Endothelial cell of umbilical vein (primary cell): Measurements from ENCODE around the gene POU6F2. TPM values are rescaled to one million over a fixed set of nuclear protein-coding genes. Genes with fewer than 3 reads are reported as not detected.

ENCODE experiments used
- BruUV-seq: library from RNA; stranded (reverse); fragments of 400-500 nt; replicated peaks from 2 replicates; lab custom pipeline; 2021; lab: Mats Ljungman, UMichigan
- CTCF ChIA-PET: fragments of 300-600, 350-600 bp; sonication (Branson Sonifier 250); formaldehyde crosslinking; loops from one replicate; lab custom pipeline; 2021; ENCODE audit warnings: antibody characterized with exemption, inconsistent platforms; lab: Charles Lee
- POLR2A ChIA-PET: fragments of 300-600, 350-600 bp; sonication (Branson Sonifier 250); formaldehyde crosslinking; loops from one replicate; lab custom pipeline; 2021; ENCODE audit warnings: antibody characterized with exemption, inconsistent platforms; lab: Charles Lee
- DNase-seq: peaks from one replicate; pipeline ENCODE4 v3.0.0-alpha.2; 2011; ENCODE audit warnings: low read depth, low spot score
- FAIRE-seq: peaks from 2 replicates; lab custom pipeline; 2011; peaks lifted over from hg19 to GRCh38; lab: Jason Lieb, UNC
- H2AFZ ChIP-seq: 2 replicates; pipeline ENCODE4 v1.6.0; 2012; ENCODE audit warnings: low read depth, low read length, control low read depth, inconsistent platforms
- H3K27ac ChIP-seq: 2 replicates; pipeline ENCODE4 v1.5.1; 2011; ENCODE audit warnings: low read depth, mild to moderate bottlenecking, control low read depth, low read length, moderate library complexity; ENCODE audit not compliant: insufficient read depth
- H3K27me3 ChIP-seq, 2 experiments: 2 replicates each; pipeline versions ENCODE4 v1.6.0 to v1.6.1; 2011; ENCODE audit warnings: low read length in 2 of 2, mixed read lengths in 1 of 2; ENCODE audit not compliant: control insufficient read depth in 2 of 2, insufficient read depth in 2 of 2
- H3K36me3 ChIP-seq, 2 experiments: 2 replicates in 1 of 2; 3 replicates in 1 of 2; pipeline ENCODE4 v1.5.1; 2011; ENCODE audit warnings: low read length in 2 of 2, mild to moderate bottlenecking in 1 of 2, moderate library complexity in 1 of 2; ENCODE audit not compliant: control insufficient read depth in 2 of 2, insufficient read depth in 2 of 2; ENCODE audit errors: extremely low read depth in 1 of 2
- H3K4me1 ChIP-seq: 3 replicates; pipeline ENCODE4 v1.5.1; 2011; ENCODE audit warnings: mild to moderate bottlenecking, low read length; ENCODE audit not compliant: control insufficient read depth, insufficient read depth; ENCODE audit errors: extremely low read depth
- H3K4me2 ChIP-seq: 2 replicates; pipeline ENCODE4 v1.6.1; 2011; ENCODE audit warnings: low read length, control low read depth, mixed read lengths; ENCODE audit not compliant: insufficient read depth
- H3K4me3 ChIP-seq, 3 experiments: fragments of 200-600 bp in 1 of 3; sonication (generic), shearing (Covaris generic) in 1 of 3; replicated peaks in 1 of 3; 2 replicates each; pipeline ENCODE4 v1.5.1; 2011 to 2016; ENCODE audit warnings: control low read depth in 3 of 3, low read length in 3 of 3, mild to moderate bottlenecking in 2 of 3, inconsistent platforms in 1 of 3, low read depth in 1 of 3, moderate library complexity in 1 of 3; ENCODE audit not compliant: insufficient read depth in 1 of 3
- H3K79me2 ChIP-seq: 2 replicates; pipeline ENCODE4 v1.6.0; 2012; ENCODE audit warnings: low read length, inconsistent platforms; ENCODE audit not compliant: control insufficient read depth, insufficient read depth
- H3K9ac ChIP-seq: replicated peaks from 2 replicates; pipeline ENCODE3; 2011; ENCODE audit warnings: low read length, control low read depth; ENCODE audit not compliant: insufficient read depth; ENCODE audit errors: extremely low read depth
- H3K9me1 ChIP-seq: replicated peaks from 3 replicates; pipeline ENCODE4 v1.6.0; 2011; ENCODE audit warnings: mild to moderate bottlenecking, low read length; ENCODE audit not compliant: control insufficient read depth, insufficient read depth; ENCODE audit errors: extremely low read depth
- H3K9me3 ChIP-seq: replicated peaks from 2 replicates; pipeline ENCODE4 v1.5.1; 2012; ENCODE audit warnings: low read length, inconsistent platforms; ENCODE audit not compliant: control insufficient read depth, insufficient read depth
- H4K20me1 ChIP-seq: replicated peaks from 2 replicates; pipeline ENCODE3; 2011; ENCODE audit warnings: mild to moderate bottlenecking, low read length; ENCODE audit not compliant: control insufficient read depth, insufficient read depth; ENCODE audit errors: extremely low read depth
- CTCF ChIP-seq, 2 donors: IDR thresholded peaks; 1 replicate in 1 of 2; 2 replicates in 1 of 2; pipeline ENCODE4 v1.5.1; 2011; ENCODE audit warnings: low read length in 2 of 2, mild to moderate bottlenecking in 2 of 2, moderate library complexity in 2 of 2, control low read depth in 1 of 2, inconsistent platforms in 1 of 2, low read depth in 1 of 2; ENCODE audit not compliant: insufficient read depth in 1 of 2; ENCODE audit errors: extremely low read depth in 1 of 2
- EZH2 ChIP-seq: IDR thresholded peaks from 2 replicates; pipeline ENCODE4 v1.6.1; 2012; ENCODE audit warnings: borderline replicate concordance, low read depth, mild to moderate bottlenecking, moderate library complexity, low read length, inconsistent platforms; ENCODE audit not compliant: severe bottlenecking
- GATA2 ChIP-seq: IDR thresholded peaks from 2 replicates; pipeline ENCODE4 v1.7.0; 2011; ENCODE audit warnings: low read depth, mild to moderate bottlenecking, moderate library complexity, mixed read lengths, low read length; ENCODE audit not compliant: insufficient read length, insufficient read depth
- MAX ChIP-seq: IDR thresholded peaks from 2 replicates; pipeline ENCODE4 v1.6.1; 2011; ENCODE audit not compliant: insufficient read depth, insufficient read length
- dilution Hi-C: fragments of 300-500 bp; cut with MboI; formaldehyde crosslinking; loops from one replicate; pipeline ENCODE4 v1.15.0; 2019; ENCODE audit warnings: low sequenced_read_pairs; ENCODE audit not compliant: extremely low pct_ligation_motif_present
- intact Hi-C: fragments of 100-400 bp; cut with micrococcal nuclease; formaldehyde crosslinking; loops from one replicate; pipeline ENCODE4 v1.10.0; 2022
- polyA plus RNA-seq, 4 experiments: library from polyadenylated mRNA; depleted of rRNA in 3 of 4; stranded (reverse) in 3 of 4; unstranded in 1 of 4; fragments of >200 nt; gene quantifications; 2 replicates each; pipeline versions ENCODE4 v1.2.1 to v1.2.3, GENCODE V29; 2011 to 2012; ENCODE audit warnings: missing spikeins in 1 of 4
- total RNA-seq: library from RNA; stranded (reverse); gene quantifications from 2 replicates; pipeline ENCODE4 v1.2.3, GENCODE V29; 2021

The POU6F2 gene
- total and polyA plus RNA-seq, 2 donors (not counting 3 experiments of a cell fraction or from before 2014, with no cell fraction given), result 0.29 TPM; not detected in 1

GRCh38 chr7:39413636-39414223, 436.0 kb downstream of the POU6F2 start:
- H4K20me1 ChIP-seq, result no peaks in the 10 kb centered on the region
- no peaks in the 10 kb centered on the region for H3K9me3 ChIP-seq
- ChIA-PET POLR2A (no interaction called here), CTCF (interaction anchor here (0.7 kb wide), 1 partner anchor 40 kb away, joined by 3 read pairs; no protein-coding TSS in a partner anchor)
- BruUV-seq, result no TSS peak
- peaks cover 8% of the 10 kb centered on the region for H3K4me1 ChIP-seq
- H3K4me3 ChIP-seq, result peak overlapping the region; percentile 18 to 34 (median 33)
- FAIRE-seq (no peak), DNase-seq (peak; percentile 7)
- peak overlapping the region; percentile 25 for H2AFZ ChIP-seq
- no peak overlapping the region for H3K9ac ChIP-seq
- peak overlapping the region; percentile 87 for H3K4me2 ChIP-seq
- no peaks in the 10 kb centered on the region for H3K79me2 ChIP-seq
- H3K27me3 ChIP-seq, result peaks cover 13 to 27% of the 10 kb centered on the region in 2 experiments
- intact Hi-C loops, result no loop called here
- H3K36me3 ChIP-seq, result no peaks in the 10 kb centered on the region
- H3K27ac ChIP-seq, result no peak overlapping the region
- TF ChIP-seq GATA2, result no peak
- no peak for TF ChIP-seq CTCF (IDR thresholded peaks at IDR 0.05; ENCODE audit: extremely low read depth in 1 of 2, insufficient read depth in 1 of 2, low read depth in 1 of 2, low read length in 2 of 2)
- no peak for TF ChIP-seq MAX
- no peak for TF ChIP-seq EZH2
- dilution Hi-C loops, result no loop called here
- H3K9me1 ChIP-seq, result no peaks in the 10 kb centered on the region
